ENCODE results near the gene ZNF423. TPM values are rescaled to one million over a fixed set of nuclear protein-coding genes. Genes with fewer than 3 reads are reported as not detected.

ZNF423 gene
- total RNA-seq, 2 experiments from 2014 or later, result not detected

GRCh38 chr16:49473773-49474172, 382.1 kb downstream of the ZNF423 start:
- DNase-seq (no peak), ATAC-seq (no peak)
- H3K36me3 Mint-ChIP-seq (ENCODE audit: low read depth), result no peaks in the 10 kb centered on the region
- H3K27ac Mint-ChIP-seq, result no peak overlapping the region
- intact Hi-C loops (cut with micrococcal nuclease), result no loop called here
- H3K9me3 Mint-ChIP-seq, result no peaks in the 10 kb centered on the region
- TF ChIP-seq, protein P1, sequence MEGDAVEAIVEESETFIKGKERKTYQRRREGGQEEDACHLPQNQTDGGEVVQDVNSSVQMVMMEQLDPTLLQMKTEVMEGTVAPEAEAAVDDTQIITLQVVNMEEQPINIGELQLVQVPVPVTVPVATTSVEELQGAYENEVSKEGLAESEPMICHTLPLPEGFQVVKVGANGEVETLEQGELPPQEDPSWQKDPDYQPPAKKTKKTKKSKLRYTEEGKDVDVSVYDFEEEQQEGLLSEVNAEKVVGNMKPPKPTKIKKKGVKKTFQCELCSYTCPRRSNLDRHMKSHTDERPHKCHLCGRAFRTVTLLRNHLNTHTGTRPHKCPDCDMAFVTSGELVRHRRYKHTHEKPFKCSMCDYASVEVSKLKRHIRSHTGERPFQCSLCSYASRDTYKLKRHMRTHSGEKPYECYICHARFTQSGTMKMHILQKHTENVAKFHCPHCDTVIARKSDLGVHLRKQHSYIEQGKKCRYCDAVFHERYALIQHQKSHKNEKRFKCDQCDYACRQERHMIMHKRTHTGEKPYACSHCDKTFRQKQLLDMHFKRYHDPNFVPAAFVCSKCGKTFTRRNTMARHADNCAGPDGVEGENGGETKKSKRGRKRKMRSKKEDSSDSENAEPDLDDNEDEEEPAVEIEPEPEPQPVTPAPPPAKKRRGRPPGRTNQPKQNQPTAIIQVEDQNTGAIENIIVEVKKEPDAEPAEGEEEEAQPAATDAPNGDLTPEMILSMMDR (IDR thresholded peaks at IDR 0.05), result no peak
- H3K4me3 Mint-ChIP-seq, result no peak overlapping the region
- ChIA-PET CTCF (no interaction called here), POLR2A (no interaction called here)
- no peaks in the 10 kb centered on the region for H3K4me1 Mint-ChIP-seq (ENCODE audit: low read depth)
- H3K27me3 Mint-ChIP-seq, result no peaks in the 10 kb centered on the region

- POLR2A ChIA-PET, result no interaction called here
- no peak overlapping the region for H3K27ac Mint-ChIP-seq
- no peaks in the 10 kb centered on the region for H3K36me3 Mint-ChIP-seq (ENCODE audit: low read depth)
- CTCF ChIA-PET, result no interaction called here
- TF ChIP-seq, protein P1 (IDR thresholded peaks at IDR 0.05), result no peak
- ATAC-seq (no peak), DNase-seq (no peak)
- H3K27me3 Mint-ChIP-seq, result no peaks in the 10 kb centered on the region
- no peaks in the 10 kb centered on the region for H3K4me1 Mint-ChIP-seq (ENCODE audit: low read depth)
- H3K4me3 Mint-ChIP-seq, result no peak overlapping the region
- H3K9me3 Mint-ChIP-seq, result no peaks in the 10 kb centered on the region
- intact Hi-C loops (cut with micrococcal nuclease), result no loop called here
Observed at GRCh38 chr16:49473131-49473530, 382.8 kb downstream of the ZNF423 start.

- Mint-ChIP-seq H3K27me3 (no peaks in the 10 kb centered on the region), H3K36me3 (ENCODE audit: low read depth) (no peaks in the 10 kb centered on the region), H3K9me3 (no peaks in the 10 kb centered on the region), H3K4me1 (ENCODE audit: low read depth) (no peaks in the 10 kb centered on the region), H3K4me3 (no peak overlapping the region), H3K27ac (no peak overlapping the region)
- no peak for DNase-seq
- TF ChIP-seq, protein P1 (IDR thresholded peaks at IDR 0.05), result no peak
- POLR2A ChIA-PET, result no interaction called here
- intact Hi-C loops (cut with micrococcal nuclease), result no loop called here
- CTCF ChIA-PET, result no interaction called here
- ATAC-seq, result no peak
Observed at GRCh38 chr16:49472598-49472997, 383.3 kb downstream of the ZNF423 start.

GRCh38 chr16:49471038-49471727, 384.7 kb downstream of the ZNF423 start:
- Mint-ChIP-seq H3K27me3 (no peaks in the 10 kb centered on the region), H3K27ac (no peak overlapping the region), H3K4me1 (ENCODE audit: low read depth) (no peaks in the 10 kb centered on the region), H3K9me3 (no peaks in the 10 kb centered on the region), H3K36me3 (ENCODE audit: low read depth) (no peaks in the 10 kb centered on the region), H3K4me3 (no peak overlapping the region)
- intact Hi-C loops (cut with micrococcal nuclease), result no loop called here
- ChIA-PET CTCF (interaction anchor here (1.5 kb wide), 1 partner anchor 64 kb away, joined by 3 read pairs; no protein-coding TSS in a partner anchor), POLR2A (interaction anchor here (0.8 kb wide), 1 partner anchor 11 kb away, joined by 3 read pairs; no protein-coding TSS in a partner anchor)
- TF ChIP-seq, protein P1 (IDR thresholded peaks at IDR 0.05), result no peak
- DNase-seq (no peak), ATAC-seq (no peak)

GRCh38 chr16:49470513-49470991, 385.4 kb downstream of the ZNF423 start:
- Mint-ChIP-seq H3K36me3 (ENCODE audit: low read depth) (no peaks in the 10 kb centered on the region), H3K4me1 (ENCODE audit: low read depth) (no peaks in the 10 kb centered on the region), H3K9me3 (no peaks in the 10 kb centered on the region), H3K27me3 (no peaks in the 10 kb centered on the region), H3K4me3 (no peak overlapping the region), H3K27ac (no peak overlapping the region)
- TF ChIP-seq, protein P1 (IDR thresholded peaks at IDR 0.05), result no peak
- POLR2A ChIA-PET, result no interaction called here
- CTCF ChIA-PET, result interaction anchor here (1.5 kb wide), 1 partner anchor 63 kb away, joined by 3 read pairs; no protein-coding TSS in a partner anchor
- ATAC-seq (no peak), DNase-seq (no peak)
- intact Hi-C loops (cut with micrococcal nuclease), result no loop called here

All from activated CD8-positive, alpha-beta T cell treated with anti-CD3 and anti-CD28 coated beads for 36 hours (primary cell).